ENCODE results near the gene CHST14.
"Not testable (repeated sequence)": the region's sequence is repeated elsewhere in the genome, so short reads cannot be mapped to it uniquely, and the experiment has no call there.

CHST14 gene

GRCh38 chr15:40440743-40441564 is 29.8 kb upstream of the CHST14 start, which contains the start of gene BAHD1:
Gene BAHD1 (plus strand): TSS chr15:40440953. CDS start chr15:40458465, 17,512 bp downstream.
- peak; percentile 95 for DNase-seq (ENCODE audit: low spot score)

- peak; percentile 13 for DNase-seq (ENCODE audit: low spot score)
Measured at GRCh38 chr15:40441565-40442531, 28.9 kb upstream of the CHST14 start.

- peak; percentile 39 for DNase-seq (ENCODE audit: low spot score)
Measured at GRCh38 chr15:40443255-40443654, 27.5 kb upstream of the CHST14 start.

- DNase-seq (ENCODE audit: low spot score) = peak; percentile 18
Measured at GRCh38 chr15:40443846-40444245, 26.9 kb upstream of the CHST14 start.

GRCh38 chr15:40444736-40445135 is 26.0 kb upstream of the CHST14 start:
- DNase-seq (ENCODE audit: low spot score) = no peak

- DNase-seq (ENCODE audit: low spot score) = peak; percentile 43
Measured at GRCh38 chr15:40445421-40445922, 25.3 kb upstream of the CHST14 start.

- no peak for DNase-seq (ENCODE audit: low spot score)
Measured at GRCh38 chr15:40446144-40446543, 24.6 kb upstream of the CHST14 start.

GRCh38 chr15:40448354-40448753 is 22.4 kb upstream of the CHST14 start:
- DNase-seq (ENCODE audit: low spot score) = no peak

- DNase-seq (ENCODE audit: low spot score) = peak; percentile 63
Measured at GRCh38 chr15:40449275-40449674, 21.5 kb upstream of the CHST14 start.

- no peak for DNase-seq (ENCODE audit: low spot score)
Measured at GRCh38 chr15:40450047-40450446, 20.7 kb upstream of the CHST14 start.

- DNase-seq (ENCODE audit: low spot score) = no peak
Measured at GRCh38 chr15:40451527-40452158, 19.1 kb upstream of the CHST14 start.

GRCh38 chr15:40452296-40453090 is 18.3 kb upstream of the CHST14 start:
- DNase-seq (ENCODE audit: low spot score) = no peak

GRCh38 chr15:40453941-40454340 is 16.8 kb upstream of the CHST14 start:
- not testable (repeated sequence) for DNase-seq (ENCODE audit: low spot score)

GRCh38 chr15:40454904-40455391 is 15.8 kb upstream of the CHST14 start:
- peak; percentile 62 for DNase-seq (ENCODE audit: low spot score)

- DNase-seq (ENCODE audit: low spot score) = peak; percentile 43
Measured at GRCh38 chr15:40456299-40456712, 14.5 kb upstream of the CHST14 start.

GRCh38 chr15:40456738-40457137 is 14.0 kb upstream of the CHST14 start:
- DNase-seq (ENCODE audit: low spot score) = no peak

GRCh38 chr15:40458495-40459371 is 12.1 kb upstream of the CHST14 start:
- no peak for DNase-seq (ENCODE audit: low spot score)

GRCh38 chr15:40459391-40460015 is 11.3 kb upstream of the CHST14 start:
- DNase-seq (ENCODE audit: low spot score) = no peak

GRCh38 chr15:40460404-40460803 is 10.4 kb upstream of the CHST14 start:
- DNase-seq (ENCODE audit: low spot score) = no peak

All from kidney tubule cell (primary cell).